ENCODE results near the gene RAB34. TPM values are rescaled to one million over a fixed set of nuclear protein-coding genes. Genes with fewer than 3 reads are reported as not detected.

The RAB34 gene
- total and polyA plus RNA-seq, 9 of the 15 experiments (the other 6 are each of a cell fraction or from before 2014, with no cell fraction given): 0.07 to 3.8 (median 0.46) TPM; not detected in 1

DNA sequence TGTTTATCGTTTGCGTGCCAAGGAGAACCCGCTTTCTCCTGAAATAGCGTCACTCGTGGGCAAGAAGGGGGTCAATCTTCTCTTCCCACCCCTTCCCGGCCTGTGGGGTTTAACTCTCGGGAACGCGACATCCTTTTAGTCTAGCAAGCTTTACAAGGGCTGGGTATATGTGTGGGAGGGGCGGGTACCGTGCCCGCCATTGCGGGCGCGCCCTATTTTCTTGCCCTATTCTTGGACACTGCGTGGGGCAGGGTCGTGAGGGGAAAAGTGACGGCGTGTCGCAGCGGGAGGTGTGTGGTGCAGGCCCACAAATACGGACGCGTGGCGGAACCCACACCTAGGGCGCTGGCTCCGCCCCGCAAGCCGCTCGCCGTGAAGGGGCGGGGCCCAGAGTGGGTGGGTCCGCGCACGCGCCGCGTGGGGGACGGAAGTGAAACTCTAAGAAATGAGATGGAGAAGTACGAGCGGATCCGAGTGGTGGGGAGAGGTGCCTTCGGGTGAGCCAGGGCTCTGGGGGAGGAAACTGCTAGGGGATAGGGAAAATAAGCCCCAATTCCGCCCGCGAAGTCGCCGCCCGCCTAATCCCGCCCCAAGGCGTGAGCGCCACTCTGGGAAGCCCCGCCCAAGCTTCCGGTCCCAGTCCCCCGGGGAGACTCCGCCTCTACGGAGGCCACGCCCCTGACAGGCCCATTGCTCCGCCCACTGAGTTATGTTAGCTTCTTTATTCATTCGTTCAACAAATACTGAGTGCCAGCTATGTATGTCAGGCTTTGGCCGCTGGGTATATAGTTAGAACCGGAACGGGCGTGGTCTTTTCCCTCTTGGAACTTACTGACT is 10.9 kb upstream of the RAB34 start, which contains the start of gene NEK8 (continued):
- TF ChIP-seq, protein P1, sequence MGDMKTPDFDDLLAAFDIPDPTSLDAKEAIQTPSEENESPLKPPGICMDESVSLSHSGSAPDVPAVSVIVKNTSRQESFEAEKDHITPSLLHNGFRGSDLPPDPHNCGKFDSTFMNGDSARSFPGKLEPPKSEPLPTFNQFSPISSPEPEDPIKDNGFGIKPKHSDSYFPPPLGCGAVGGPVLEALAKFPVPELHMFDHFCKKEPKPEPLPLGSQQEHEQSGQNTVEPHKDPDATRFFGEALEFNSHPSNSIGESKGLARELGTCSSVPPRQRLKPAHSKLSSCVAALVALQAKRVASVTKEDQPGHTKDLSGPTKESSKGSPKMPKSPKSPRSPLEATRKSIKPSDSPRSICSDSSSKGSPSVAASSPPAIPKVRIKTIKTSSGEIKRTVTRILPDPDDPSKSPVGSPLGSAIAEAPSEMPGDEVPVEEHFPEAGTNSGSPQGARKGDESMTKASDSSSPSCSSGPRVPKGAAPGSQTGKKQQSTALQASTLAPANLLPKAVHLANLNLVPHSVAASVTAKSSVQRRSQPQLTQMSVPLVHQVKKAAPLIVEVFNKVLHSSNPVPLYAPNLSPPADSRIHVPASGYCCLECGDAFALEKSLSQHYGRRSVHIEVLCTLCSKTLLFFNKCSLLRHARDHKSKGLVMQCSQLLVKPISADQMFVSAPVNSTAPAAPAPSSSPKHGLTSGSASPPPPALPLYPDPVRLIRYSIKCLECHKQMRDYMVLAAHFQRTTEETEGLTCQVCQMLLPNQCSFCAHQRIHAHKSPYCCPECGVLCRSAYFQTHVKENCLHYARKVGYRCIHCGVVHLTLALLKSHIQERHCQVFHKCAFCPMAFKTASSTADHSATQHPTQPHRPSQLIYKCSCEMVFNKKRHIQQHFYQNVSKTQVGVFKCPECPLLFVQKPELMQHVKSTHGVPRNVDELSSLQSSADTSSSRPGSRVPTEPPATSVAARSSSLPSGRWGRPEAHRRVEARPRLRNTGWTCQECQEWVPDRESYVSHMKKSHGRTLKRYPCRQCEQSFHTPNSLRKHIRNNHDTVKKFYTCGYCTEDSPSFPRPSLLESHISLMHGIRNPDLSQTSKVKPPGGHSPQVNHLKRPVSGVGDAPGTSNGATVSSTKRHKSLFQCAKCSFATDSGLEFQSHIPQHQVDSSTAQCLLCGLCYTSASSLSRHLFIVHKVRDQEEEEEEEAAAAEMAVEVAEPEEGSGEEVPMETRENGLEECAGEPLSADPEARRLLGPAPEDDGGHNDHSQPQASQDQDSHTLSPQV (IDR thresholded peaks at IDR 0.05): no peak
- TF ChIP-seq PHF8 (IDR thresholded peaks at IDR 0.05; ENCODE audit: borderline replicate concordance, low read length) (peak; percentile 78; the same call in 1 of the 2 replicates), NRF1 (conservative IDR thresholded peaks at IDR 0.05 in 1 of 2, IDR thresholded peaks at IDR 0.05 in 1 of 2) (peak; percentile 97), POLR2AphosphoS5 (IDR thresholded peaks at IDR 0.05; ENCODE audit: control insufficient read depth, insufficient read depth, low read depth, low read length) (peak; percentile 59), ETV1 (tag; conservative IDR thresholded peaks at IDR 0.05; ENCODE audit: low read depth) (peak; percentile 78), MIER1 (IDR thresholded peaks at IDR 0.05; ENCODE audit: low read depth) (0 out of 2 replicates have a peak, but pooled peaks have one; percentile 19), SREBF2 (CRISPR knock-in tag; IDR thresholded peaks at IDR 0.05) (peak; percentile 30; the same call in 1 of the 2 replicates), NR4A1 (CRISPR knock-in tag; IDR thresholded peaks at IDR 0.05) (peak; percentile 4; the same call in 1 of the 2 replicates), NR4A1 (tag; IDR thresholded peaks at IDR 0.05) (0 out of 2 replicates have a peak, but pooled peaks have one; percentile 39), CBX1 (IDR thresholded peaks at IDR 0.05; ENCODE audit: low read depth) (peak; percentile 41; the same call in 1 of the 2 replicates), ARID1B (IDR thresholded peaks at IDR 0.05) (no peak), BHLHE40 (IDR thresholded peaks at IDR 0.05; ENCODE audit: low read length) (peak; percentile 22), KDM5B (IDR thresholded peaks at IDR 0.05; ENCODE audit: insufficient replicate concordance, low read depth, low read length) (peak; percentile 82), ZNF695 (CRISPR knock-in tag; IDR thresholded peaks at IDR 0.05) (no peak), TBP (optimal IDR thresholded peaks at IDR 0.05; ENCODE audit: low read depth, low read length) (no peak), POLR2G (IDR thresholded peaks at IDR 0.05; ENCODE audit: low read depth, low read length) (peak; percentile 94), MEF2A (IDR thresholded peaks at IDR 0.05; ENCODE audit: control insufficient read depth, low read depth, low read length) (no peak), ZNF175 (CRISPR knock-in tag; IDR thresholded peaks at IDR 0.05; ENCODE audit: low read depth) (0 out of 2 replicates have a peak, but pooled peaks have one; percentile 36), GTF2F1 (IDR thresholded peaks at IDR 0.05; ENCODE audit: low read depth, low read length) (0 out of 2 replicates have a peak, but pooled peaks have one; percentile 1), SMARCA4 (IDR thresholded peaks at IDR 0.05) (0 out of 2 replicates have a peak, but pooled peaks have one; percentile 23), CTBP1 (IDR thresholded peaks at IDR 0.05; ENCODE audit: borderline replicate concordance) (peak; percentile 2; the same call in 1 of the 2 replicates)
- TF ChIP-seq, protein P2, sequence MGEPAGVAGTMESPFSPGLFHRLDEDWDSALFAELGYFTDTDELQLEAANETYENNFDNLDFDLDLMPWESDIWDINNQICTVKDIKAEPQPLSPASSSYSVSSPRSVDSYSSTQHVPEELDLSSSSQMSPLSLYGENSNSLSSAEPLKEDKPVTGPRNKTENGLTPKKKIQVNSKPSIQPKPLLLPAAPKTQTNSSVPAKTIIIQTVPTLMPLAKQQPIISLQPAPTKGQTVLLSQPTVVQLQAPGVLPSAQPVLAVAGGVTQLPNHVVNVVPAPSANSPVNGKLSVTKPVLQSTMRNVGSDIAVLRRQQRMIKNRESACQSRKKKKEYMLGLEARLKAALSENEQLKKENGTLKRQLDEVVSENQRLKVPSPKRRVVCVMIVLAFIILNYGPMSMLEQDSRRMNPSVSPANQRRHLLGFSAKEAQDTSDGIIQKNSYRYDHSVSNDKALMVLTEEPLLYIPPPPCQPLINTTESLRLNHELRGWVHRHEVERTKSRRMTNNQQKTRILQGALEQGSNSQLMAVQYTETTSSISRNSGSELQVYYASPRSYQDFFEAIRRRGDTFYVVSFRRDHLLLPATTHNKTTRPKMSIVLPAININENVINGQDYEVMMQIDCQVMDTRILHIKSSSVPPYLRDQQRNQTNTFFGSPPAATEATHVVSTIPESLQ (CRISPR knock-in tag; IDR thresholded peaks at IDR 0.05): peak; percentile 68; the same call in 1 of the 2 replicates
